ENCODE data around the gene XRCC6.
"Not testable (repeated sequence)": the region's sequence is repeated elsewhere in the genome, so short reads cannot be mapped to it uniquely, and the experiment has no call there.

- not testable (repeated sequence) for TF ChIP-seq CTCF (conservative IDR thresholded peaks at IDR 0.05 in 1 of 2, IDR thresholded peaks at IDR 0.05 in 1 of 2; ENCODE audit: low read depth in 1 of 2, low read length in 2 of 2); EZH2 (IDR thresholded peaks at IDR 0.05; ENCODE audit: low read length, missing control alignments)
Observed at GRCh38 chr22:41631615-41632014, 10.5 kb downstream of the XRCC6 start.
